ENCODE results near the gene FZD1. TPM values are rescaled to one million over a fixed set of nuclear protein-coding genes. Genes with fewer than 3 reads are reported as not detected.

FZD1 gene
- total and polyA plus RNA-seq, 2 of the 8 experiments (the other 6 are each of a cell fraction or from before 2014, with no cell fraction given), result 0.62 to 0.91 TPM

GRCh38 chr7:91235211-91235832 lies 28.9 kb upstream of the FZD1 start:
- ChIA-PET CTCF (ENCODE audit: partially characterized antibody) (interaction anchor here (0.7 kb wide), 1 partner anchor 213 kb away, joined by 3 read pairs; no protein-coding TSS in a partner anchor), POLR2A (ENCODE audit: partially characterized antibody) (no interaction called here)
- no peak overlapping the region for H3K23ac ChIP-seq (ENCODE audit: insufficient read length)
- H3K9ac ChIP-seq (replicated peaks in 1 of 4; ENCODE audit: extremely low read depth in 1 of 4, low read depth in 3 of 4, low read length in 3 of 4), result no peak overlapping the region
- no peak overlapping the region for H2AK5ac ChIP-seq (ENCODE audit: low read depth, low read length)
- no peaks in the 10 kb centered on the region for H3K79me2 ChIP-seq (ENCODE audit: control insufficient read depth in 1 of 2, insufficient read depth in 2 of 2, low read length in 2 of 2)
- no peak overlapping the region for H2BK15ac ChIP-seq (ENCODE audit: low read length)
- no peaks in the 10 kb centered on the region for H3K79me1 ChIP-seq (ENCODE audit: low read depth, low read length)
- H4K91ac ChIP-seq (replicated peaks; ENCODE audit: insufficient read length, low read length), result no peak overlapping the region
- no peak overlapping the region for H2BK12ac ChIP-seq (ENCODE audit: low read depth, low read length)
- H2BK20ac ChIP-seq (ENCODE audit: low read length), result no peak overlapping the region
- no peak overlapping the region for H3K4me3 ChIP-seq (ENCODE audit: extremely low read depth in 1 of 4, insufficient read depth in 2 of 4, low read depth in 3 of 4, low read length in 4 of 4)
- H3K23me2 ChIP-seq (ENCODE audit: low read depth, low read length), result no peaks in the 10 kb centered on the region
- no peak for FAIRE-seq
- no peaks in the 10 kb centered on the region for H3K9me3 ChIP-seq (ENCODE audit: insufficient read depth in 2 of 2, low read depth in 1 of 2, low read length in 1 of 2)
- H3K56ac ChIP-seq (replicated peaks; ENCODE audit: insufficient read length, low read depth, low read length), result no peak overlapping the region
- H2BK5ac ChIP-seq (ENCODE audit: low read depth, low read length), result no peak overlapping the region
- no peak overlapping the region for H3K14ac ChIP-seq (ENCODE audit: insufficient read length)
- no peak overlapping the region for H3K18ac ChIP-seq (ENCODE audit: extremely low read depth, low read length)
- H3K27me3 ChIP-seq (replicated peaks in 1 of 4; ENCODE audit: control insufficient read depth in 3 of 4, extremely low read depth in 1 of 4, insufficient read depth in 3 of 4, low read length in 3 of 4), result no peaks in the 10 kb centered on the region
- no peaks in the 10 kb centered on the region for H3K4me1 ChIP-seq (replicated peaks in 1 of 4; ENCODE audit: control insufficient read depth in 3 of 4, insufficient read depth in 4 of 4, low read length in 3 of 4)
- no peak overlapping the region for H4K8ac ChIP-seq (ENCODE audit: extremely low read depth, insufficient read depth, low read length)
- H3K27ac ChIP-seq (ENCODE audit: low read depth, low read length), result no peak overlapping the region
- 86% methylated on average over 4 of the region's 6 CpGs; no CpG with 5 or more reads in 1 of the 2 experiments for WGBS, 2 experiments (ENCODE audit: extremely low coverage in 1 of 2, insufficient coverage in 1 of 2, insufficient read length in 1 of 2, insufficient replicate concordance in 2 of 2, low coverage in 1 of 2, low lambda C conversion rate in 2 of 2, missing lambda C conversion rate in 1 of 2)
- DNase-seq (ENCODE audit: low read depth in 1 of 2, low spot score in 2 of 2), result no peak
- H3K4me2 ChIP-seq (ENCODE audit: insufficient read depth in 1 of 2, low read depth in 2 of 2, low read length in 2 of 2), result no peak overlapping the region
- no peak overlapping the region for H2BK120ac ChIP-seq (replicated peaks; ENCODE audit: low read depth, low read length)
- H2AFZ ChIP-seq (ENCODE audit: low read length), result no peak overlapping the region
- H4K20me1 ChIP-seq (replicated peaks in 1 of 2; ENCODE audit: control insufficient read depth in 1 of 2, insufficient read depth in 2 of 2, low read length in 2 of 2), result no peaks in the 10 kb centered on the region
- H4K5ac ChIP-seq (ENCODE audit: insufficient read length, low read depth, low read length), result no peak overlapping the region
- H3K36me3 ChIP-seq (ENCODE audit: control insufficient read depth in 2 of 4, insufficient read depth in 4 of 4, low read length in 3 of 4), result no peaks in the 10 kb centered on the region
- H3K4ac ChIP-seq (replicated peaks; ENCODE audit: insufficient read length, low read depth, low read length), result no peak overlapping the region
- TF ChIP-seq MAX (IDR thresholded peaks at IDR 0.05), result no peak
